NCI-H2196 treated with DMSO at 0.1 percent for 48 hours (cell line): ENCODE measurements around the gene H6PD.
"Not testable (repeated sequence)": the region's sequence is repeated elsewhere in the genome, so short reads cannot be mapped to it uniquely, and the experiment has no call there.

Experiments used
- DNase-seq: peaks from one replicate; lab custom pipeline; 2025; ENCODE audit not compliant: unreplicated experiment; lab: John Stamatoyannopoulos, UW

Gene H6PD

DNA sequence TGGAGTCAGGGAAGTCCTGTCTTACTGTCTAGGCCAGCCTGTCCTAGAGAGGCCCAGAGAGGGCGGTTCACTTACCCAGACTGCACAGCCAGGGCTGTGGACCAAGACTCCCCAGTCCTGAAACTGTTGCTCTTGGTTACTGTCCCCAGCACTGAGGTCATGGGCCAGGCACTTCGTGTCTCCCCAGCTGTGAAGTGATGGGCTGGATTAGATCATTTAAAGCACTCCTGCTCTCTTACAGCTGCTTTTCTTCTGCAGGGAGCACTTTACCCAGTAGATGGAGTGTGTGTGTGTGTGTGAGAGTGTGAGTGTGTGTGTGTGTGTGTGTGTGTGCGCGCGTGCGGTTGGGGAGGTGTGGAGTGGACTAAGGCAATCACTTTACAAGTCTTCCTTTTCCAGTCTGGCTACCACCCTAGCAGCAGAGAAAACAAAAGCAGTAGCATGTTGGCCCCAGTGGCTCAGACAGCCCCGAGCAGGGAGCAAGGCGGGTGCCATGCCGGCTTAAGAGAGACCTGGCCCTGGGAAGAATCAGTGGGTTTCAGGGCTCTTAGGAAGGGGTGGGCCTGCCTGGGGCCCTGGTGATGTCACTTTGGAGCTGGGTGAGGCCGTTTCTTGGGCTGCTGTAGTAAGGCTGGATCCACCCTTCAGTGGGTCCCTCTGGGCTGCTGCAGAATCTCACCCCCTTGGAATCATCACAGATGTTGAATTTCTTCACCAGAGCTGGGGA is 60.5 kb downstream of the H6PD start:
- DNase-seq: no peak

DNA sequence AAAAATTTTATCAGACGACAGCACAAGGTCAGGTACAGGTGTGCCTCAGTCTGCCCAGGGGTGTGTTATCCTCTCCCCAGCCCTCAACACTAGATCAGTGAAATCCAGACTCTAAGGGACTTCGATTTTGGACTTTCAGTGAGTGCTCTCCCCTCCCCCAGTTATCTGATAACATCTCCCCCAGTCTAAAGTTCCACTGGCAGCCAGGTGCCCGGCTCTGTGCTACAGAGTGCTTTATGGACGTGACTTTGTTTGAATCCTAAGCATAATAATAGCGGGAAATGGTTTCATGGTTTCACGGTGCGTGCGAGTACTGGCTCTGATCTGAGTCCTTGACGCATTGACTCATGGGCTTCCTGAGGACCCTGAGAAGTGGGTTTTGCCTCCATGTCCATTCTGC is 61.3 kb downstream of the H6PD start:
- no peak for DNase-seq

GRCh38 chr1:9296850-9297249 is 62.3 kb downstream of the H6PD start:
- no peak for DNase-seq

DNA sequence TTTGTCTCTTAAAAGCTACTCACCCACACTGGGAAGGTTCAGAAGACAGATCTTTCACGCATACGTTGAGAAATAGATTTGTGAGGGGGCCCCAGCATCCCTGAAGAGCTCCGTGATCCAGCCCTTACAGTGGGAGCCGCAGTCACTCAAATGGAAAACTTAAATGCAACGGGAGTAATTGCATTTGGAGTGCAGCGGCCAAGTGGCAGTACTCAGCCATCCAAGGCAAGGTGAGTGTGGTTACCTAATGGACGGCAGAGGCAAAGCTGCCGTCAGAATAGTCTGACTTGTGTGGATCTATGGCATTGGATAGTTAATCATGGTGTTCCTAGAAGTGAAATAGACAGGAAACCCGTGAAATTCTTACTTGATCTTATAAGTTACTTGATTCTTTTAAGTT is 63.3 kb downstream of the H6PD start:
- DNase-seq: no peak

GRCh38 chr1:9298282-9298681 is 63.7 kb downstream of the H6PD start:
- DNase-seq: no peak

- not testable (repeated sequence) for DNase-seq
These were observed 65.3 kb downstream of the H6PD start for GRCh38 chr1:9299571-9300541.

DNA sequence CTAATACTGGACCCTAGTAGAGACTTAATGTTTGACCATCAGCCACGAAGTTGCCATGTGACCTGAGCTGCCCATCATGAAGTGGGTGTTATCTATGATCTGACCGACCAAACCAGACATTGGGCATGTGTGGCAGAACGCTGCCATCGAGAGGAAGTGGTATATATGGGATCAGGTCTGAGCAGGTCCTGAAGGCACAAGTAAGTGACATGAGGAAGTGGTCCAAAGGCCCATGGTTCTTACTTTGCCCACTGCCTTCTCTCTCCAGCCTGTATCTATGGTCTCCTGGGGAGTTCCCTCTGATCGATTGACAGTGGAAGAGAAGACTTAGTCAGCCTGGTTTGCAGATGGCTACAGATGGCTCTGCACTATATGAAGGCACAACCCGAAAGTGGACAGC is 66.0 kb downstream of the H6PD start:
- no peak for DNase-seq

DNA sequence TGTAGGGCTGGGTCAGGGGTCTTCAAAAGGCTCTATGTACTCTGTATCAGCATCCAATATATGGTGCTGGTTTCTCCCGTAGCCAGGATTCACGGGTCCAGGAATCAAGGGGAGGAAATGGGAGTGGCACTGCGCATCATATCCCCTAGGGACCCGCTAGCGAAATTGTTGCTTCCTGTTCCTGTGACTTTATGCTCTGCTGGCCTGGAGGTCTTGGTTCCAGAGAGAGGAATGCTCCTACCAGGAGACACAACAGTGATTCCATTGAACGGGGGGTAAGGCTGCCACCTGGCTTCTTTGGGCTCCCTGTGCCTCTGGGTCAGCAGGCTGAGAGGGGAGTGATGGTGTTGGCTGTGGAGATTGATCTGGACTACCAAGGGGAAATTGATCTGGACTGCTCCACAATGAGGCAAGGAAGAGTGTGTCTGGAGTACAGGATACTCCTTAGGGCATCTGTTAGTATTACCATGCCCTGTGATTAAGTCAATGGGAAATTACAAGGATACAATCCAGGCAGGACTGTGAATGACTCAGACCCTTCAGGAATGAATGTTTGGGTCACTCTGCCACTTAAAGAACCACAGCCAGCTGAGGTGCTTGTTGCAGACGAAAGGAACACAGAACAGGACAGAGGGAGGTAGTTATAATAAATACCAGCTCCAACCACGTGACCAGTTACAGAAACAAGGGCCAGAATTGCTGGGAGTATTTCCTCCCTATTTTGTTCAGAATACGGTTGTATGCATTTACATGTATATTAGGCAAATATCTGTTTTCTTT is 68.4 kb downstream of the H6PD start:
- DNase-seq: peak; percentile 26

GRCh38 chr1:9303916-9304315 is 69.3 kb downstream of the H6PD start:
- DNase-seq: no peak

DNA sequence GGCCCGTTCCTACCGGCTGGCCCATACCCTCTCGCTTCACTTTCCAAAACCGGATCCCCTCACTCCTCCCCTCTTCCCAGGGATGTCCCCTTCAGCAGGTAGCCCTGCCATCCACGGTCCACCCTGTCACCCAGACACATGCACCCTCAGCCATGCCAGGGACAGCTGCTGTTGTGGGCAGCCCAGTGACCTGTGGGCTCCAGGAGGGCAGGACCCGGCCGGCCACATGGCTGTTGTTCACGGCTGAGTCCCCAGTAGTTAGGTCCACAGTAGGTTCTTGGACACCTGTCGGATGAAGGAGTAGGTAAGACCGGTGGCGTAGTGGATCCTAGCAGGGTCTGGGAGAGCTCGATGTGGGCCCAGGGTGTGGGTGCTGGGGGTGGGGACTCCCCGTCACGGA is 70.6 kb downstream of the H6PD start:
- DNase-seq: no peak

DNA sequence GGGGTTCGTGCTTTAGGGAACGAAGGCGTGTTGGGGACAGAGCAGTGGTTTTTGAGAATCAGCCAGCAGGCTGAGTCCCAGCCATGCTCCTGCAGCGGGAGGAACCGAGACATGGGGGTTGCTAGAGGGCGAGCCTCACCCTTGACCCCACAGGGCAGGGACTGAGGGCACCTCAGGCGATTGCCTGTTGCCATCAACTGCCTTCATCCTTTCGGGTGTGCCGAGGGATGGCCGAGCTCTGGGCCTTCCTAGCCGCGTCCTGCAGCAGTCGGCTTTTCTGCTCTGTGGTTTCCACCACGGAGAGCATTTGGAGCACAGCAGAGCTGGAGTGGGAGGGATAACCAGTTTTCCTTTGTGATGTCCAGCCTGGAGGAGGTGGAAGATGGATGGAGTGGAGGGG is 71.4 kb downstream of the H6PD start:
- DNase-seq: no peak

GRCh38 chr1:9307303-9307702 is 72.7 kb downstream of the H6PD start:
- no peak for DNase-seq

DNA sequence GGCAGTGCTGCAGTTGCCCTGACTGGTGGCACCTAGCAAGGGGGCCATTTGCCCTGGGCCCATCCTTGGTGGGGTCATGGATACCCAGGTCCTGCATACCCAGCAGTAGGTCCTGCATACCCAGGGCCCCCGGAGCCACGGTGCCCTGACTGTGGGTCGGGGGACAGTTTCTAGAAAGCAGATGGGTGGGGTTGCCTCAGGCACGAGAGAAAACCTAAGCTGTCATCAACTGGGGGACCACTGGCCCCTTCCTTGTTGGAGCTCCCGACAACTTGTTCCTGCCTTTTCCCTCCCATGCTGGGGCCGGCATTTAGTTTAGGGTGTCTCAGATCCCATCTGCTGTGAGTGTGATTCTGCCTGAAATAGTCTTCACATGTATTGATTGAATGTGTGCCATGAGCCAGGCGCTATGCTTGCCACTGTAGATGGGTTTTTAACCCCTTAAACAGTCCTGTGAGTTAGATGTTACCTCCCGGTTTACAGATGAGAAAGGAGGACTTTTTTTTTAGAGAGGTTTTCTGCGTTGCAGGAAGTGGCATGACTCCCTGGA is 73.7 kb downstream of the H6PD start:
- no peak for DNase-seq

- DNase-seq: no peak
These were observed 74.5 kb downstream of the H6PD start for GRCh38 chr1:9309080-9309479.

DNA sequence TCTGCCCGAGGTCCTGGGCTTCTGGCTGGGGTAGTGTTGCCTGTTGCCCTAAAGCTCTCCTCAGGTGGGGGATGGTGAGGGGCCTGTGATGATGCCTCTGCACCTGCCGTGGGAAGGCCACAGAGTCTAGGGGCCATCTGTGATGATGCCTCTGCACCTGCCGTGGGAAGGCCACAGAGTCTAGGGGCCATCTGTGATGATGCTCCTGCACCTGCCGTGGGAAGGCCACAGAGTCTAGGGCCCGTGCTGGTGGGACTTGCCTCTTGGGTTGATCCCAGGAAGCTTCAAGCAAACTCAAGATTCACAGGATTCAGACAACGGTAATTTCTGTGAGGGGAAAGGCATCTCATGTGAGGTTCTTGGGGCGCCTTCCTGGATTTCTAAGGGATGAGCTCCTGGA is 75.4 kb downstream of the H6PD start:
- DNase-seq: no peak

DNA sequence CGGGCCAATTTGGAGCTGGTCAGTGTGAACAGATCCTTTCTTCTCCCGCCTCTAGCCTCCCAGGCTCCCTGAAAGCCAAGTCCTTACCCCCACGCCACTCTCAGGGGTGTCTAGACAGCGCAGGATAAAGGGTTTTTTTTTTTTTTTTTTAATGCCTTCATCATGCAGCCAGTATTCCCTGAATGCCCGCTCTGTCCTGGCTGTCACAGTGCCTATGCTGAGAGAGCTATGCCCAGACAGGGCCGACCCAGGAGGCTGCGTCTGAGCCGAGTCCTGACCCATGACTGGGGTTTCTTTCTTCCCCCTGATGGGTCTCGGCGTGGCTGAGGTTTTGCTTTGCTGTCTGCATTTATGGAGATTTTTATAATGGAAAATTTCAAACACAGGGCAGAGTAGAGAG is 76.5 kb downstream of the H6PD start:
- DNase-seq: no peak

- DNase-seq: no peak
These were observed 76.9 kb downstream of the H6PD start for GRCh38 chr1:9311479-9311878.

- no peak for DNase-seq
These were observed 77.7 kb downstream of the H6PD start for GRCh38 chr1:9312168-9312720.

DNA sequence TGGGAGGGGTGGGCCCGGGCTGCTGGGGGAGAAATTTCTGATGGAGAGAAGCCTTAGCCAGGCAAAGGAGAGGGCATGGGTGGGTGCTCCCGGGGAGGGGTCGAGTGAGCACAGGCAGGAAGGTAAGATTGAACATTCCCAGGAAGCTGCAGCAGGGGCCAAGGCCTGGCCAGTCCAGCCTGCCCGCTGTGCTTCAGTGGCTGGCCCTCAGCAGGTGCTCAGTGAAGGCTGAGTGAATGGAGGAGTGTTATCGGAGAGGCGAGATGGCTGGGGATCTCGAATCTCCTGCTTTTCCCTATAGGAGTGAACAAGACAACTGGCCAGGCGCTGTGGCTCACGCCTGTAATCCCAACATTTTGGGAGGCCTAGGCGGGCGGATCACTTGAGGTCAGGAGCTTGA is 79.0 kb downstream of the H6PD start:
- no peak for DNase-seq

- no peak for DNase-seq
These were observed 79.5 kb downstream of the H6PD start for GRCh38 chr1:9314111-9314510.
